ENCODE data around the gene DIPK1C.

DNA sequence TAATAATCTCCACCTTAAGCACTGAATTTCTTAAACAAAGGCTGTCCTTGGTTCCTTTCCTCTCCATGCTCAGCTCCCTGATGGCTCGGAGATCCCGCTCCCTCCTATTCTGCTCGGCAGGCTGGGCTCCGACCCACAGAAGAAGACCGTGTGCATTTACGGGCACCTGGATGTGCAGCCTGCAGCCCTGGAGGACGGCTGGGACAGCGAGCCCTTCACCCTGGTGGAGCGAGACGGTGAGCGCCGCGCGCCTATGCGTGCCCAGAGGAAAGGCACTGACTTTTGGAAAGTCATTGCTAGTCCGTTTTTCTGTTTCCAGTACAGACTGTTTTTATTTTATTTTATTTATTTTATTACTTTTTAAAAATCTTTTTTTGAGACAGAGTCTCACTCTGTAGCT, 48.7 kb upstream of the DIPK1C start:
- TF ChIP-seq, protein P1, sequence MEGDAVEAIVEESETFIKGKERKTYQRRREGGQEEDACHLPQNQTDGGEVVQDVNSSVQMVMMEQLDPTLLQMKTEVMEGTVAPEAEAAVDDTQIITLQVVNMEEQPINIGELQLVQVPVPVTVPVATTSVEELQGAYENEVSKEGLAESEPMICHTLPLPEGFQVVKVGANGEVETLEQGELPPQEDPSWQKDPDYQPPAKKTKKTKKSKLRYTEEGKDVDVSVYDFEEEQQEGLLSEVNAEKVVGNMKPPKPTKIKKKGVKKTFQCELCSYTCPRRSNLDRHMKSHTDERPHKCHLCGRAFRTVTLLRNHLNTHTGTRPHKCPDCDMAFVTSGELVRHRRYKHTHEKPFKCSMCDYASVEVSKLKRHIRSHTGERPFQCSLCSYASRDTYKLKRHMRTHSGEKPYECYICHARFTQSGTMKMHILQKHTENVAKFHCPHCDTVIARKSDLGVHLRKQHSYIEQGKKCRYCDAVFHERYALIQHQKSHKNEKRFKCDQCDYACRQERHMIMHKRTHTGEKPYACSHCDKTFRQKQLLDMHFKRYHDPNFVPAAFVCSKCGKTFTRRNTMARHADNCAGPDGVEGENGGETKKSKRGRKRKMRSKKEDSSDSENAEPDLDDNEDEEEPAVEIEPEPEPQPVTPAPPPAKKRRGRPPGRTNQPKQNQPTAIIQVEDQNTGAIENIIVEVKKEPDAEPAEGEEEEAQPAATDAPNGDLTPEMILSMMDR (IDR thresholded peaks at IDR 0.05; ENCODE audit: poor library complexity), result no peak
- TF ChIP-seq EZH2 (IDR thresholded peaks at IDR 0.05; ENCODE audit: borderline replicate concordance), result no peak

All from hepatocyte (in vitro differentiated cells).